HCT116 (cell line): ENCODE measurements around the gene PDE4D. TPM values are rescaled to one million over a fixed set of nuclear protein-coding genes. Genes with fewer than 3 reads are reported as not detected.

Experiments
- ATAC-seq: fragments of 200-7000 bp; cut with Tn5 transposase; 2 replicates; pipeline ENCODE4 v1.9.1; 2020; ENCODE audit warnings: mild to moderate bottlenecking, moderate library complexity
- BruUV-seq: library from RNA; stranded (reverse); fragments of 400-500 nt; replicated peaks from 2 replicates; lab custom pipeline; 2021; lab: Mats Ljungman, UMichigan
- CTCF ChIA-PET: fragments of 300-600 bp; sonication (Branson Sonifier 250); formaldehyde crosslinking; loops from one replicate; lab custom pipeline; 2021; ENCODE audit warnings: antibody characterized with exemption; lab: Charles Lee
- POLR2A ChIA-PET: fragments of 300-600, 350-600 bp; sonication (Branson Sonifier 250); formaldehyde crosslinking; loops from one replicate; lab custom pipeline; 2021; ENCODE audit warnings: antibody characterized with exemption; lab: Charles Lee
- RAD21 ChIA-PET, 2 experiments: fragments of 300-600 bp; sonication (Branson Sonifier 250); formaldehyde crosslinking; loops; one replicate each; lab custom pipeline; 2023; ENCODE audit warnings: low total read pairs in 2 of 2; ENCODE audit not compliant: uncharacterized antibody in 2 of 2, unreplicated experiment in 2 of 2, low non-redundant PET in 1 of 2; lab: Charles Lee
- DNase-seq: peaks from one replicate; pipeline ENCODE4 v3.0.0-alpha.2; 2010; ENCODE audit warnings: low read depth, low spot score
- H2AFZ ChIP-seq: fragments of 200-600 bp; shearing (Covaris generic), sonication (generic); 2 replicates; pipeline ENCODE4 v1.6.1; 2017; ENCODE audit warnings: low read depth, mixed run types, mixed read lengths, antibody characterized with exemption, low read length; ENCODE audit not compliant: poor library complexity, severe bottlenecking
- H3K27ac ChIP-seq: 2 replicates; pipeline ENCODE4 v1.5.1; 2012; ENCODE audit warnings: low read depth, low read length
- H3K27me3 ChIP-seq: fragments of 200-600 bp; sonication (generic); 2 replicates; pipeline ENCODE4 v1.6.1; 2016; ENCODE audit warnings: mixed run types, low read length, mixed read lengths; ENCODE audit not compliant: insufficient read depth
- H3K36me3 ChIP-seq, 2 experiments: fragments of 200-500 bp in 1 of 2; fragments of 200-600 bp in 1 of 2; sonication (Bioruptor generic) in 1 of 2; sonication (generic) in 1 of 2; 2 replicates each; pipeline versions ENCODE4 v1.5.1 to v1.6.1; 2014 to 2016; ENCODE audit warnings: low read length in 2 of 2, inconsistent platforms in 1 of 2, mixed read lengths in 1 of 2, mixed run types in 1 of 2; ENCODE audit not compliant: insufficient read depth in 2 of 2, control insufficient read depth in 1 of 2
- H3K4me1 ChIP-seq, 2 experiments: fragments of 200-600 bp in 1 of 2; sonication (generic) in 1 of 2; 2 replicates each; pipeline versions ENCODE4 v1.5.1 to v1.6.1; 2012 to 2017; ENCODE audit warnings: low read length in 2 of 2, inconsistent platforms in 1 of 2, mild to moderate bottlenecking in 1 of 2, mixed read lengths in 1 of 2, mixed run types in 1 of 2, moderate library complexity in 1 of 2; ENCODE audit not compliant: insufficient read depth in 2 of 2, control insufficient read depth in 1 of 2
- H3K4me2 ChIP-seq: fragments of 200-600 bp; sonication (generic); 2 replicates; pipeline ENCODE4 v1.6.1; 2017; ENCODE audit warnings: mixed run types, low read length, mixed read lengths
- H3K4me3 ChIP-seq, 2 experiments: fragments of 200-600 bp in 1 of 2; sonication (generic) in 1 of 2; replicated peaks in 1 of 2; 2 replicates each; pipeline ENCODE4 v1.5.1; 2011 to 2016; ENCODE audit warnings: low read length in 2 of 2, control low read depth in 1 of 2, low read depth in 1 of 2, mild to moderate bottlenecking in 1 of 2, mixed read lengths in 1 of 2, mixed run types in 1 of 2
- H3K79me2 ChIP-seq: fragments of 200-600 bp; sonication (generic); 2 replicates; pipeline ENCODE4 v1.6.1; 2017; ENCODE audit warnings: mild to moderate bottlenecking, mixed run types, low read length, moderate library complexity, mixed read lengths; ENCODE audit not compliant: insufficient read depth
- H3K9ac ChIP-seq: fragments of 200-600 bp; sonication (generic); 2 replicates; pipeline ENCODE4 v1.6.1; 2016; ENCODE audit warnings: low read length, mixed read lengths
- H3K9me2 ChIP-seq: fragments of 200-600 bp; sonication (generic), shearing (Covaris generic); 2 replicates; pipeline ENCODE4 v1.6.1; 2017; ENCODE audit warnings: mixed run types, mild to moderate bottlenecking, moderate library complexity; ENCODE audit not compliant: insufficient read depth
- H3K9me3 ChIP-seq, 2 experiments: fragments of 200-500 bp in 1 of 2; fragments of 200-600 bp in 1 of 2; sonication (Bioruptor generic) in 1 of 2; sonication (generic) in 1 of 2; 2 replicates each; pipeline ENCODE4 v1.6.1; 2014 to 2017; ENCODE audit warnings: low read length in 2 of 2, mixed read lengths in 2 of 2, inconsistent platforms in 1 of 2, low read depth in 1 of 2, mild to moderate bottlenecking in 1 of 2, mixed run types in 1 of 2, moderate library complexity in 1 of 2; ENCODE audit not compliant: control insufficient read depth in 1 of 2, insufficient read depth in 1 of 2
- H4K20me1 ChIP-seq: fragments of 200-600 bp; sonication (generic), shearing (Covaris generic); 2 replicates; pipeline ENCODE4 v1.6.1; 2017; ENCODE audit warnings: mixed run types, mild to moderate bottlenecking, moderate library complexity; ENCODE audit not compliant: insufficient read depth
- CBX3 ChIP-seq: IDR thresholded peaks from 2 replicates; pipeline ENCODE4 v1.6.1; 2012; ENCODE audit warnings: low read depth
- CTCF ChIP-seq, 3 experiments: fragments of 200-600 bp in 1 of 3; sonication (generic) in 1 of 3; IDR thresholded peaks in 2 of 3; conservative IDR thresholded peaks in 1 of 3; 2 replicates each; pipeline ENCODE4 v1.5.1; 2012 to 2017; ENCODE audit warnings: low read depth in 2 of 3, low read length in 2 of 3, antibody characterized with exemption in 1 of 3, borderline replicate concordance in 1 of 3, control low read depth in 1 of 3, mild to moderate bottlenecking in 1 of 3, mixed read lengths in 1 of 3, mixed run types in 1 of 3, moderate library complexity in 1 of 3; ENCODE audit not compliant: insufficient read depth in 1 of 3
- EGR1 ChIP-seq: IDR thresholded peaks from 2 replicates; pipeline ENCODE4 v1.6.1; 2012; ENCODE audit warnings: low read depth
- EZH2 ChIP-seq: fragments of 200-600 bp; sonication (generic); IDR thresholded peaks from 2 replicates; pipeline ENCODE4 v1.6.1; 2017; ENCODE audit warnings: antibody characterized with exemption, mixed run types
- EZH2phosphoT487 ChIP-seq: fragments of 200-600 bp; IDR thresholded peaks from 2 replicates; pipeline ENCODE4 v1.6.1; 2018; ENCODE audit warnings: antibody characterized with exemption, borderline replicate concordance
- FOSL1 ChIP-seq: IDR thresholded peaks from 2 replicates; pipeline ENCODE4 v1.6.1; 2012; ENCODE audit warnings: low read depth
- JUND ChIP-seq: IDR thresholded peaks from 2 replicates; pipeline ENCODE4 v1.6.1; 2012
- POLR2A ChIP-seq: IDR thresholded peaks from 2 replicates; pipeline ENCODE4 v1.7.0; 2011; ENCODE audit warnings: borderline replicate concordance; ENCODE audit not compliant: insufficient read depth, insufficient read length; ENCODE audit errors: extremely low read depth
- POLR2AphosphoS5 ChIP-seq: IDR thresholded peaks from 2 replicates; pipeline ENCODE4 v1.6.1; 2011; ENCODE audit warnings: mild to moderate bottlenecking, low read depth, low read length, moderate library complexity
- REST ChIP-seq: IDR thresholded peaks from 2 replicates; pipeline ENCODE4 v1.6.1; 2012; ENCODE audit warnings: low read depth
- SP1 ChIP-seq: IDR thresholded peaks from 2 replicates; pipeline ENCODE4 v1.6.1; 2012; ENCODE audit warnings: low read depth
- SRF ChIP-seq: IDR thresholded peaks from 2 replicates; pipeline ENCODE4 v1.6.1; 2012; ENCODE audit warnings: low read depth
- TCF7L2 ChIP-seq: IDR thresholded peaks from 2 replicates; pipeline ENCODE4 v1.7.0; 2011; ENCODE audit warnings: borderline replicate concordance, inconsistent platforms; ENCODE audit not compliant: insufficient read depth, insufficient read length; ENCODE audit errors: extremely low read depth
- ZBTB33 ChIP-seq: IDR thresholded peaks from 2 replicates; pipeline ENCODE4 v1.6.1; 2011; ENCODE audit warnings: mild to moderate bottlenecking, low read length, moderate library complexity; ENCODE audit not compliant: insufficient replicate concordance; ENCODE audit errors: extremely low read depth
- ZFX ChIP-seq: fragments of 450-650 bp; IDR thresholded peaks from 2 replicates; pipeline ENCODE4 v1.6.1; 2017
- ZNF274 ChIP-seq: fragments of 200-500 bp; sonication (Bioruptor generic); IDR thresholded peaks from 2 replicates; pipeline ENCODE4 v1.6.1; 2014; ENCODE audit warnings: mild to moderate bottlenecking, low read depth, low read length, inconsistent platforms
- intact Hi-C: fragments of 100-400 bp; cut with micrococcal nuclease; formaldehyde crosslinking; loops from 2 replicates; pipeline ENCODE4 v1.10.0; 2022
- total RNA-seq: library from RNA; stranded (reverse); gene quantifications from one replicate; pipeline ENCODE4 v1.2.1, GENCODE V29; 2021; ENCODE audit not compliant: unreplicated experiment

PDE4D gene
- total RNA-seq, 1 experiment from 2014 or later = 1.1 TPM

GRCh38 chr5:59236448-59236847, 657.1 kb downstream of the PDE4D start:
- CTCF ChIA-PET = interaction anchor here (0.5 to 1.2 kb wide), 2 partner anchors 132 to 190 kb away, joined by 3 read pairs; no protein-coding TSS in a partner anchor

More at GRCh38 chr5:59236448-59236847, 657.1 kb downstream of the PDE4D start:
- no peak for ATAC-seq
- ChIA-PET RAD21 (no interaction called here), POLR2A (no interaction called here)
- no peak overlapping the region for H3K4me3 ChIP-seq
- no peak overlapping the region for H2AFZ ChIP-seq
- H4K20me1 ChIP-seq = no peaks in the 10 kb centered on the region
- H3K9me3 ChIP-seq = no peaks in the 10 kb centered on the region
- no TSS peak for BruUV-seq
- no peaks in the 10 kb centered on the region for H3K9me2 ChIP-seq
- H3K36me3 ChIP-seq = no peaks in the 10 kb centered on the region
- intact Hi-C loops = no loop called here
- H3K4me1 ChIP-seq = no peaks in the 10 kb centered on the region
- H3K27ac ChIP-seq = no peak overlapping the region
- no peak overlapping the region for H3K4me2 ChIP-seq
- TF ChIP-seq FOSL1 = no peak
- no peak for TF ChIP-seq REST
- no peak for TF ChIP-seq SRF
- TF ChIP-seq POLR2A = no peak
- no peak for TF ChIP-seq CTCF (IDR thresholded peaks at IDR 0.05 in 2 of 3, conservative IDR thresholded peaks at IDR 0.05 in 1 of 3; ENCODE audit: borderline replicate concordance in 1 of 3, insufficient read depth in 1 of 3, low read depth in 2 of 3, low read length in 2 of 3)
- no peak for TF ChIP-seq EGR1
- TF ChIP-seq ZBTB33 = no peak
- no peak for TF ChIP-seq POLR2AphosphoS5
- no peak for TF ChIP-seq SP1
- no peak for TF ChIP-seq JUND
- no peak for TF ChIP-seq EZH2phosphoT487
- no peak for TF ChIP-seq CBX3
- no peak for TF ChIP-seq EZH2
- TF ChIP-seq ZFX = no peak
- TF ChIP-seq TCF7L2 = no peak
- no peak for TF ChIP-seq ZNF274
- no peak overlapping the region for H3K9ac ChIP-seq
- peaks cover 53% of the 10 kb centered on the region for H3K27me3 ChIP-seq
- DNase-seq = no peak
- H3K79me2 ChIP-seq = no peaks in the 10 kb centered on the region
